COLO668 (cell line): ENCODE results near the gene SPACDR.

Source experiments
- DNase-seq: peaks from one replicate; lab custom pipeline; 2025; ENCODE audit not compliant: unreplicated experiment; lab: John Stamatoyannopoulos, UW

SPACDR gene

GRCh38 chr7:100437150-100438100, 26.6 kb downstream of the SPACDR start:
- DNase-seq = no peak

GRCh38 chr7:100435401-100436304, 28.4 kb downstream of the SPACDR start:
- peak; percentile 72 for DNase-seq

- DNase-seq = no peak
Observed at GRCh38 chr7:100434297-100435144, 29.5 kb downstream of the SPACDR start.

- DNase-seq = no peak
Observed at GRCh38 chr7:100433592-100434296, 30.3 kb downstream of the SPACDR start.

- no peak for DNase-seq
Observed at GRCh38 chr7:100433276-100433591, 30.8 kb downstream of the SPACDR start.

GRCh38 chr7:100432621-100433275, 31.3 kb downstream of the SPACDR start:
- no peak for DNase-seq

- DNase-seq = no peak
Observed at GRCh38 chr7:100432053-100432452, 32.0 kb downstream of the SPACDR start.

- no peak for DNase-seq
Observed at GRCh38 chr7:100431286-100431735, 32.7 kb downstream of the SPACDR start.

GRCh38 chr7:100430493-100431285, 33.4 kb downstream of the SPACDR start:
- DNase-seq = no peak

- peak; percentile 99 for DNase-seq
Observed at GRCh38 chr7:100429637-100430492, 34.2 kb downstream of the SPACDR start, which contains the start of gene MEPCE. TSS of gene MEPCE (plus strand) at chr7:100429831. CDS start at chr7:100430019, 188 bp downstream.

- peak; percentile 99 for DNase-seq
Observed at GRCh38 chr7:100428967-100429636, 35.0 kb downstream of the SPACDR start.

- peak; percentile 95 for DNase-seq
Observed at GRCh38 chr7:100428199-100428966, 35.7 kb downstream of the SPACDR start, which contains the start of gene ZCWPW1. TSS of gene ZCWPW1 (minus strand) at chr7:100428703. CDS start at chr7:100420649, 8,054 bp downstream.

- no peak for DNase-seq
Observed at GRCh38 chr7:100427762-100428198, 36.3 kb downstream of the SPACDR start.

- DNase-seq = no peak
Observed at GRCh38 chr7:100426516-100426915, 37.5 kb downstream of the SPACDR start.

GRCh38 chr7:100425347-100425746, 38.7 kb downstream of the SPACDR start:
- DNase-seq = no peak

- DNase-seq = no peak
Observed at GRCh38 chr7:100423315-100423714, 40.7 kb downstream of the SPACDR start.
